SH-SY5Y (cell line): Measurements from ENCODE around the gene RCOR1.

Experiments used
- GATA2 ChIP-seq: IDR thresholded peaks from 2 replicates; pipeline ENCODE4 v1.6.1; 2011; ENCODE audit warnings: mild to moderate bottlenecking, low read depth, low read length
- GATA3 ChIP-seq: IDR thresholded peaks from 2 replicates; pipeline ENCODE4 v1.6.1; 2011; ENCODE audit warnings: low read depth, mild to moderate bottlenecking, low read length, moderate library complexity

GRCh38 chr14:102739190-102739469 is 146.7 kb downstream of the RCOR1 start:
- TF ChIP-seq GATA3 (no peak), GATA2 (no peak)
